GM18870 (cell line): ENCODE results near the gene TRMT13.
"Not testable (repeated sequence)": the region's sequence is repeated elsewhere in the genome, so short reads cannot be mapped to it uniquely, and the experiment has no call there.

Experiments used
- ATAC-seq: cut with Tn5 transposase; IDR thresholded peaks from one replicate; pipeline ENCODE4 v1.9.1; 2021; ENCODE audit warnings: moderate library complexity; ENCODE audit not compliant: unreplicated experiment

TRMT13 gene

DNA sequence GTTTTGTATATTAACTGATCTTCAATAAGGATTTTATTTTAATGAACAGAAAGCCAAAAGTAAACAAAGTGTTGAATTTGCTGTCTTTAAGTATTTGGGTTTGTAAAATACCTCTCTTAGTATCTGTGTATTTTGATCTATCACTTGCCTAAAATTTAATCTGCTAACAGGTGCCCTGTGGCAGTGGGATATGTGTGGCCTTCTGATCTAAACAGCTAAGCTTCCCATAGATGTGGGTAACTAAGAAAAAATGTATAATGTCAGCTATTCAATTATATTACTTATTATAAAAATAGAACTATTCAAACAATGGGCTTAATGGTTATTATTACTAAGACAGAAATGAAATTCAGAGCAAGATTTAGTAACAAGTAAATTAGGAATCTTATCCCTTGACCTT, 29.9 kb downstream of the TRMT13 start:
- ATAC-seq: no peak

DNA sequence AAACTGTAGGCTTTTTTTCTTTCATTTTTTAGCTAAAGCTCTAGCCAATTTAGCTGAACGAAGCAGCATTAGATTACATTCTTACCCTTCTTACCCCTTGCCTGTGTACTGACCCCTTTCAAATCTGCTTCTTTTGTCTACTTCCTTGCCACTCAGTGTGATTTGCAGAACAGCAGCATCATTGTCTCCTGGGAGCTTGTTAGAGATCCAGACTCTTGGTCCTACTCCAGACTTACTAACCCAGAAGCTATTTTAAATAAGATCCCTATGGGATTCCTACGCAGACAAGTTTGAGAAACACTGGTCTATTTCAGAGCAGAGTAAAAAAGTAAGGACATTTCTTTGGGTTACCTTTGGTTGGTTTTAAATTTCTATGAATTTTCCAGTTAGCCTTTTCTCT, 31.3 kb downstream of the TRMT13 start:
- ATAC-seq: no peak

DNA sequence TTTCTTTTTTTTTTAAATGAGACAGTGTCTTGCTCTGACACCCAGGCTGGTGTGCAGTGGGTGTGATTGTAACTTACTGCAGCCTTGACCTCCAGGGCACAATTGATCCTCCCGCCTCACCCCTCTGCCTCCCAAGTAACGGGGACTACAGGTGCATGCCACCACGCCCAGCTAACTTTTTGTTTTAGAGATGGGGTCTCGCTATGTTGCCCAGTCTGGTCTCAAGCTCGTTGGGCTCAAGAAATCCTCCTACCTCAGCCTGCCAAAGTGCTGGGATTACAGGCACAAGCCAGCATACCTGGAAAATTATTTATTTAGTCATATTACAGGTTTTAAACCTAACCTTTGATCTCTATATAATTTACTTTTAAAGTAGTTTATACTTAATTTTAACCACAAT, 31.7 kb downstream of the TRMT13 start:
- ATAC-seq: no peak

DNA sequence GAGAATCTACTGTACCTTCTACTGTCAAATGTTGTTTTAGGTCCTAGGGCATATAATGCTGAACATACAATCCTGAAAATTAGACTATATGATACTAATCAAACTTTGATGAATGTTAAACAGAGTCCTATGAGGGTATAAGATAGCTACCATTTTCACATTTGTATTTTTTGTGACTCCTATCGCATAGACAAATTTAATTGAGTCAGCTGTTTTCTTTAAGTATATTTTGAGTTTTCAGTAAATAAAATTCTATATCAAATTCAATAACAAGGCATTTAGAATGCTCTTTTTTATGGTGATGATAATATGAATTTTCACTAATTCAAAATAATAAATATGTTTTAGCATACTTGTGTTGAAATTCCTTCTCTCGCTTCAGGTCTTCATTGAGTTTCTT, 35.1 kb downstream of the TRMT13 start:
- no peak for ATAC-seq

DNA sequence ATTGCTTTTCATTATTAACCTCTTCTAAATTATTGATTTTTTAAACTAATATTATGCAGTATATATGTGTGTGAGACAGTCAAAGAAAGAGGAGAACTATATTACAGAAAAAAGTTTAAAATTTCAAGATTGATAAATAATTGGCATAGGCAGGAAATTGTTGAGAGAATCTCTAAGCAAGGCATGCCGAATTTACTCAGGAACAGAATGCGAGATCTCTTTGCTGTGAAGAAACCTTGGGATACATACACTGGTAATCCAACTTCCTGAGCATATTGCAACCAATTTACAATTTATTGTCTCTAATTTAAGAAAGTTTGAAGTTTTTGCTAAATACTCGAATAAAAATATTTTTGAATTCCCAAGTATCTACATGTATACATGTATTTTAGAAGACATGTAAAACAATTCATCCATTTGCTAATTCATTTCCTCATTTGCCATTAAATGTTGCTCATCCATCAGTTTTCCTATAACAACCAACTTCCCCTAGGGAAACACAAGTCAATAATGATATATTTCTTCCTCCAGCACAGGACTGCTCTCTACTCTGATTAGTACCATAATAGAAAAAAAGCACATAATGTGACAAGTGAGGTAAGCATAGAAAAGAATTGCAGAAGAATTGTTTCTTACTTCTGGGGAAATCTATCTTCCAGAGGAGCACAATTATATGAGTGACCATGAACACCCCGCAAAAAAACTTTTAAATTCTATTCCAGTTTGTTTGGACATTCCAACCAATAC, 44.5 kb downstream of the TRMT13 start:
- no peak for ATAC-seq

GRCh38 chr1:100178091-100178490, 45.1 kb downstream of the TRMT13 start, which contains the start of gene LRRC39:
Gene LRRC39, minus strand, starts transcription at chr1:100178256. Its CDS starts 9,740 bp downstream, at chr1:100168516.
- no peak for ATAC-seq

- no peak for ATAC-seq
These were observed 50.4 kb downstream of the TRMT13 start for GRCh38 chr1:100183370-100183769.

DNA sequence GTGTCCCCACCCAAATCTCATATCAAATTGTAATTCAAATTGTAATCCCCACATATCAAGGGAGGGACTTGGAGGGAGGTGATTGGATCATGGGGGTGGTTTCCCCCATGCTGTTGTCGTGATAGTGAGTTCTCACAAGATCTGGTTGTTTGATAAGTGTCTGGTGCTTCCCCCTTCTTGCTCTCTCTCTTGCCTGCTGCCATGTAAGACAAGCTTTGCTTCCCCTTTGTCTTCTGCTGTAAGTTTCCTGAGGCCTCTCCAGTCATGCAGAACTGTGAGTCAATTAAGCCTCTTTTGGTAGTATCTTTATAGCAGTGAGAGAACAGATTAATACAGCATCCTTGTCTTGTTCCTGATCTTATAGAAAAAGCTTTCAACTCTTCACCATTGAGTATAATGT, 51.6 kb downstream of the TRMT13 start:
- ATAC-seq: peak; percentile 78

- ATAC-seq: no peak
These were observed 54.9 kb downstream of the TRMT13 start for GRCh38 chr1:100187912-100188311.

DNA sequence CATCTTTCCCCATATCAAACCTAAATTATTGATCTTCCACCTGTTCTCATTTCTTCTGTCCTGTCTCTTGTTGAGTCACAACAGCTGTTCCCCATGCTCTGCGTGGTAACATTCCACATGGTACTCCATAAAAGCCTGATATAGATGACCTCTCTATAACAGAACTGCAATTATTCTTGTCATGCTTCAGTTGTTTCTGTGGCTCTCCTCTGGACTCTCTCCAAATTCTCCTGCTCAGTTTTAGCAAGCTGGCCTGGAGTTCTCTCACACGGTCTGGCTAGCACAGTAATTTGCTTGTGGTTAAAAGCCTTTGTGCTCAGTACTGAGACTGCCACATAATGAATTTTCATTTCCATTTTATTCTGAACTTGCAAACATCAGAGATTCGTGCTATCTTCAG, 55.7 kb downstream of the TRMT13 start:
- ATAC-seq: no peak

DNA sequence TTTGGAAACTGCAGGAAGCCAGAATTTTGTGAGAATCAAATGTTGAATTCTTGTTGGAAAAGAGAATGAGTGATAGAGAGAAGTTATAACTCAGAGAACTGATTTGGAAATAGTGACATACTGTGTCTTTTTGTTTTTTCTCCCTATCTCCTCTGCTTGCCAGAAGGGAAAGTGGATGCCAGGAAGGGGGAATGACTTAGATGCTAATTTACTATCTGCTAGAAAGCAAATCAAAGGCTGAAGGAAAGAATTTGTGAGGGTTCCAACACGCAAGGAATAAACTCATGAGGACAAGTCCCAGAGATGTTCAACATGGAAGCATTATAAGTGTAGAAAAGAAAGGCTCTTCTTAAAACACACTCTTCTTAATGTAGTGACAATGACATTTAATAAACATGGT, 65.6 kb downstream of the TRMT13 start:
- no peak for ATAC-seq

- ATAC-seq: not testable (repeated sequence)
These were observed 67.1 kb downstream of the TRMT13 start for GRCh38 chr1:100200060-100200459.
